Globus pallidus (tissue), 1 donor: ENCODE data around the gene SMPD2.

Source experiments
- DNase-seq: peaks from one replicate; pipeline ENCODE4 v3.0.0-alpha.2; 2015; ENCODE audit warnings: low spot score

SMPD2 gene

DNA sequence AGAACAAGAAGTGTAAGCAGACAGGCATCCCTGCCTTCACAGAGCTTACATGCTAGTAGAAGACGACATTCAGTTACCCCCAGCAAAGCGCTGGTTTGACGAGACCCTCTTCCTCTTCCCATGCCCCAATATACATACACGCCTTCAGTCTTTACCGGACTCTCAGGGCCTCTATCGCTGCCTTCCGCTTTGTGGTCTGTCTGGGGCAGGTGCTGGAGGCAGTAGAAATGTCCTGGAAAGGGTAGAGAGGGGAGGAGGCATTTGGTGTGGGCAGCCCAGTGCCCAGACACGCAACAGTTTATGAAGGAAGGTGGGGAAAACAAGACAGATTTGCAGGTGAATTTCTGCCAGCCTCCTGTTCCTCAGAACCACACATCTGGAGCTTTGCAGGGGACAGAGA, 6.0 kb downstream of the SMPD2 start:
- DNase-seq = no peak

GRCh38 chr6:109447087-109447486, 6.6 kb downstream of the SMPD2 start:
- no peak for DNase-seq

DNA sequence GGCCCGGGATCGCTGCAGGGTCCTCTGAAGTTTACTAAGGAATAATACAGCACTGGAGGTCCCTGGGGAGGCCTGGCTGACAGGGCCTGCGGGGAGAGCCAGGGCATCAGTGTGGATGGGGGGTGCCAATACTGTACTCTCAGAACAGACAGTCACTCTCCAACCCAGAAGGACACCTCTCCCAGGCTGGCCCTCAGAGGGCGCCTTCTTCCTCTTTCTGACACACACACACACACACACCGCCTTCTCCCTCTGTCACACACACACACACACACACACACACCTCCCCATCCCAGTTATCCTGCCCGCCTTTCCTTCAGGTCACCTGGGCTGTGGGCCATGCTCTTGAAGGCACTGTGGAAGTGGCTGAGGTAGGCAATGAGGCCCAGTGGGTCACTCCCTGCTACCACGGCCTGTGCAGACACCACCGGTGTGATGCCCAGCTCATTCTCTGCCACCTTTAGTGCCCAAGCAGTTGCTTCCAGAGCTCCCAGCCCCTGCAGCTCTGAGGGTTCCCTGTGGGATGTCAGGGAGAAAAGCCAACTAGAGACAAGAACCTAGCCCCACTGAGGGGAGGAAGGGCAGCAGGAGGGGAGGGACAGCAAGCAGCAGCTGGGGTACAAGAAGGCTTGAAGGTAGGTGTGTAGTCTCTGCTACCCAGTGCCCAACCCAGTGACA, 7.5 kb downstream of the SMPD2 start:
- no peak for DNase-seq

DNA sequence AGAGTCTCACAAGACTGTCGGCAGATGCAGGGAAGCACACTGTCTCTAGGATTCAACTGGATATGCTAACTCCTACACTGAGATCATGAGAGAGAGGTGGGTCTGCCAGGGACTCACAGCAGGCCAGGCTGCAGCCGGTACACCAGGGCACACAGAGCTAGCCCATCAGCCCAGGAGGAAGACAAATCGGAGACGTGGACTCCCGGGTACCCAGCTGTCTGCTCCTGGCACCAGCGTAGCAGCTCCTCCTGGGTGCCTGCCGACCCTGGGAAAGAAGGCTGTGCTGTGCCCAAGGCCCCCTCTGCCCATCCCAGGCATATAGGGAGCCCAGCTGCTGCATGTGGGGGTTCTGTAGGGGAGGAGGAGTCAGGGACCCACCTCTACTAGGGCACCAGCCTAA, 8.1 kb downstream of the SMPD2 start:
- no peak for DNase-seq

DNA sequence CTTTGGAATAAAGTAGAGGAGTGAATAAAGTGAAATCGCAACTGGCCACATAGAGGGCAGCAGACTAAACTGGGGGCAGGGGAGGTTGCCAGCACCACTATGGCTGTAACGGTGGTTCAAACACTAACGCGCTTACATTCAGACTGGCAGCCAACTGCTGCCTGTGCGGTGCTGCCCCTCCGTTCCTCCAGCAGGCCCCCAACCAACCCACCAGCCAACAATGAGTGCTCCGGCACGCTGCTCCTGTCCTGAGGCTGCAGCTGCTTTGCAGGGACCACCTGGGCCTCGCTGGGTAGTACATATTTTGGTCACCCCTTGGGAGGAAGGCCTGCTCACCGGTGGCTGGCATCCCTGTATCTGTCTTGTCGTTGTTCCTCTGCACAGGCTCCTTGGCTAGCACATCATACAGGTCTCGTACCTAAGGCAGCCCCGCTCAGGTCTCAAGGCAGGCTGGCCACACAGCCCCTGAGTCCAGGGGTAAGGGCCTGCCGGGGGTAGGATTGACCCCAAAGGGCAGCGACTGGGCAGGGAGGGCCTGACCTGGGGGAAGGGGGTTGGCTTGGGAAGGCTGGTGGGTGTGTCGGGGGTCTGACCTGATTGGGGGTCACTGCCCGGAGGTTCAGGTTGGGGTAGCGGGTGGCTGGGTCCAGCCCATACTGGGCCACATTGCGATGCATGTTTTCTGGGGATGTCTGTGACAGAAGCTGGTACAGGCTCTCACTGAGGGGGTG, 8.7 kb downstream of the SMPD2 start:
- no peak for DNase-seq

- DNase-seq = no peak
These were observed 9.5 kb downstream of the SMPD2 start for GRCh38 chr6:109449795-109450673.

- no peak for DNase-seq
These were observed 10.3 kb downstream of the SMPD2 start for GRCh38 chr6:109450801-109451200.

GRCh38 chr6:109451376-109451775, 10.9 kb downstream of the SMPD2 start:
- no peak for DNase-seq

- DNase-seq = no peak
These were observed 11.7 kb downstream of the SMPD2 start for GRCh38 chr6:109452181-109452580.

DNA sequence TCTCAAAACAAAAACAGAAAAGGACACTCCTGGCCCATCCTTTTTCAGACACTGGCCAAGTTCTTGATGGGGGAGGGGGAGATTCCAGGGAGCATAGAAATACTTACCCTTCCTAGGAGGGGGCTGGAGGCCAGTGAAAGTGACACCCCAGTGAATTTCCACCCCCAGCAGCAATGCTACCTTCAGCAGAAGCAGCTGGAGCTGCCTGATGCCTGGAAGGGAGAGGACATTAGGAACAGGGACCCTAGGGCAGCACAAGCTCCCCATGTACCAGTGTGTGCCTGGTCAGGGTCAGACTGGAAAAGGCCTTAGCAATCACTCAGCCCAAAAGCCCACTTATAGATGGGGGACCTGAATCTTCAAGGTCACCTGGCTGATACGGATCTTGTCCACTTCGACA, 12.6 kb downstream of the SMPD2 start:
- DNase-seq = no peak

DNA sequence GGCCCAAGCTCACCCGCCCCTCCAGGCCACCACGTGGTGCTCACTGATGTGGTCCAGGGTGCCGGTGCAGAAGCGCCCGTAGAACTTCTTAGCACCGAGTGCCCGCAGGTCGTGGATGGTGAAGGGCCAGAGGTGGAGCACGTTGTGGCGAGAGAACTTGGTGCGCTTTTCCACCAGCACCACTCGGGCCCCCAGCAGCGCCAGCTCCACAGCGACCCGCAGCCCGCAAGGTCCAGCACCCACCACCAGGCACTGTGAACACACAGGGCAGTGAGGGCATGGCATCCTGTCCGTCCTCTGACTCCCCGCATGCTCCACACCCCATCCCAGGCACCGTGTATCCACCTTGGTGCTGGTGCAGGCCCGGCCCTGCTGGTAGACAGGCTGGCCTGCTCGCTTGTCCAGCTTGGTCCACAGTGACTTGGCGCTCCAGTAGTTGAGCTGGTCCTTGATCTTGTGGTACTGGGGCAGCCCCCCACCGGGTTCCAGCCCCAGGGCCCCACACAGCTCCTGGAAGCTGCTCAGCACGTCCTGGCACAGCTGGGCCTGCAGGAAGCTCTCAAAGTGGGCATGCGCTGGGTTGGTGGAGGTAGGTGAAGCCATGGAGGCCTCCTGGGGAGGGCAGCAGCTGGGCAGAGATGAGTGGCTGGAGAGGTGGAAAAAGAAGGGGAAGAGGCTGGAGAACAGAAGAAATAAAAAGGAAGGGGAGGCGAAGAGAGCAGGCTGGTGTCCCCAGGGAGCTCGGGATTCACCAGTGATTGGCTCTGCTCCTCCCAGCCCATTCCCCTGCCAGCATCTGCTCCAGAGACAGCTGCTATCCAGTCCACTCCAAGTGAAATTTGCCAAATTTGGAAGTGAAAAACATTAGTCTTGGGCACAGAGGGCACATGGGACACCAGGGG, 13.3 kb downstream of the SMPD2 start:
- no peak for DNase-seq

DNA sequence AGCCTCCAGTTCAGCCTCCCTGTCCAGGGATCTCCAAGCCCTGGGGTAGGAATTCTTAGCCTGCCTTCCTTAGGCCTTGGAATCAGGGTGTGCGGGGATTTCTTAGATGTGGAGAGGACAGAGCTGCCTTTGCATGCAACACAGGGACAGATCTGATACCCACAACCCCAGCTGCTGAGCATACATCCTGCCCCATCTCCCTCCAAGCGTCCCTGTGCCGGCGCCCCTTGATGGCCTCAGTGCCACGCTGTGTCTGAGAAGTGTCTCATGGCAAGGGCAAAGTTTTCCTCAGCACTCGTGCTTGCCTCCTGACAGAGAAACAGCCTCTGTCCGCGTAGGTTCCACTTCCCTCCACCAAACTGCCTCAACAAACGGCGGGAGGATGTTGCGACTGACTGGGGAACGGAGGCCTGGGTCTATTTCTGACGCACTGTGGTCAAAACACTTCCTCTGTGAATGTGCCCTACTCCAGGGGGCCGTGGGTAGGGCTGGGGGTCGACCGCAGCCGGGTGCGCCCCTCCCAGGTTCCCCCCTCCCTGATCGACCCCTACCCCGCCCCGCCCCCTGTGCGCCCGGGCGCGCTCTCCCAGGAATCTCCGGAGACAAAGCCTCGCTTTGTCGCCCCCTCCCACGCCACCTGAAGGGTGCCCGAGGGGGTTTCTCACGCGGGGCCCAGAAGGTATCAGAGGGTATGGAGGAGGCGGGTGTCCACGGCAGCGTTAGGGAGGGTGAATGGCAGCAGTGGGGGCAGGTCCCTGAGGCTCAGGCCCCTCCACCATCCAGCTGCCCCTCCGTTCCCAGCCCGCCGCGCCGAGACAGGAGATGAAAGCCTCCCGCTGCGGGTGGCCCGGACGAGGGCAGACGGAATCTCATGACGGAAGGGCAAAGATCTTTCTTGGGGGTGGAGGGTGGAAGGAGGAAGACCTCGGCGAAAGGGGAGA, 14.2 kb downstream of the SMPD2 start:
- peak; percentile 66 for DNase-seq

DNA sequence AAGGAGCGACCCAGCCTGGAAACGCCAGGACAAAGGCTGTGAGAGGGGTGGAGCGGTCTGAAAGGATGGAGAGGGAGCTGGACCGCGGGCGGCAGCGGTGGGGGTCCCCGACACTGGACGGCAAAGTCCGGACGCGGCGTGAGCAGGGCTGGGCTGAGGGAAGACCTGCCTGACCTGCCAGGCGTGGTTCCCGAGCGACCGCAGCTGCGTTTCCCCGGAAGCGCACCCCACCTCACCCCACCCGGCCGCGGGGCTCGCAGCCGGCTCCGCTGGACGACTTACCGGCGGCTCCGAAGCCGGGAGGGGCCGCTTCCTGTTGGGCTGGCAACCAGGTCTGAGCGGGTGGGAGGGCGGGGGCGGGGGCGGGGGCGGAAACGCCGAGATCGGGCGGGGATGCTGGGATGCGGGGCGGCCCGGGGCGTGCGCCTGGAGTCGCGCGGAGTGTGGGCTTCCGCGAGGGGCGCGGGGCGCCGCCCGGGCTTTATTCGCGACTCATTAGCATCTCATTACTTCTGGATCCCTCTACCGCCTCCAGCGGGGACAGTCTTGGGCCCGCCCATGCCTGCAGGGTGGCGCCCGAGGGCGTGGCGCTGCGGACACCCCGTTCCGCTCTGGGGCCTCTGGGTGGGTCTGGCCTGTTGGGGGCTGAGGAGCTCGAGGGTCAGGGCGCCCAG, 15.1 kb downstream of the SMPD2 start, which contains the start of gene MICAL1:
Gene MICAL1 (minus strand): TSS at position 336 of the 674 bp plus-strand sequence. CDS start 1,576 bp downstream, outside the sequence.
- DNase-seq = peak; percentile 59

GRCh38 chr6:109456111-109456583, 15.6 kb downstream of the SMPD2 start:
- DNase-seq = no peak

DNA sequence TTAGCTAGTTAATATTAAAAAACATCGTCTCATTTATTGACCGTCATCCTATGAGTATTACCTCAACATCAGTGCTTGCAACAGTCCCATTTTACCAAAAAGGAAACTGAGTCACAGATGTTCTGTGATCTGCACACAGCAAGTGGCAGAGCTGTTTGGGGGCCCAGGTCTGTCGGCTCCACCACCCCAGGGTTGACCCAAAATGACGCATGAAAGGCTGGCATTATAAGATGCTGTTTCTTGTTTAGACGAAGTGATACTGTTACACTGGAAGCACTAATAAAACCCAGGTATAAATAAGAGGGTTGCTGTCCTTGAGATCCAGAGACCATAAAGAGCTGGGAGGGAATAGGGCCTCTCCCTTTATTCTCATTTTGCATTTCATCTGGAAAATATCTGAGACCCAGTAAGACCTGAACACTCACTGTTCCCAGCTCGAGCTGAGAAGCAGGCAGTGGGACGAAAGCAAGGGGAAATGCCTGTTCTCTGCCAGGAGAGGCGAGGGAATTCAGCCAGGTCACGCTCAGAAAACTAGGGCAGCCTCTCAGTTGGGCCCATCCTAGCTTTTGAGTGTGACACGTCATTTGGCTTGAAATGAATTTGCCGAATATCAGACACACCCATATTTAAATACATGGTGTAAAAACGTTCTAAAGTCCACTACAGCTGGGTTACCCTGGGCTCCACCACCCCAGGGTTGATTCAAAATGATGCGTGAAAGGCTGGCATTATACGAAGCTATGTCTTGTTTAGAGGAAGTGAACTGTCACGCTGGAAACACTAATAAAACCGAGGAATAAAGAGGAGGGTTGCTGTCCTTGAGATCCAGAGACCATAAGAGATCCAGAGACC, 16.4 kb downstream of the SMPD2 start:
- DNase-seq = no peak

GRCh38 chr6:109457562-109457996, 17.1 kb downstream of the SMPD2 start:
- no peak for DNase-seq

GRCh38 chr6:109458774-109459531, 18.4 kb downstream of the SMPD2 start:
- peak; percentile 41 for DNase-seq
